HG02870 (cell line): Measurements from ENCODE around the gene DNM3.
"Not testable (repeated sequence)": the region's sequence is repeated elsewhere in the genome, so short reads cannot be mapped to it uniquely, and the experiment has no call there.

Experiments
- ATAC-seq: cut with Tn5 transposase; IDR thresholded peaks from one replicate; pipeline ENCODE4 v1.9.1; 2021; ENCODE audit warnings: mild to moderate bottlenecking, moderate library complexity; ENCODE audit not compliant: unreplicated experiment

DNM3 gene

DNA sequence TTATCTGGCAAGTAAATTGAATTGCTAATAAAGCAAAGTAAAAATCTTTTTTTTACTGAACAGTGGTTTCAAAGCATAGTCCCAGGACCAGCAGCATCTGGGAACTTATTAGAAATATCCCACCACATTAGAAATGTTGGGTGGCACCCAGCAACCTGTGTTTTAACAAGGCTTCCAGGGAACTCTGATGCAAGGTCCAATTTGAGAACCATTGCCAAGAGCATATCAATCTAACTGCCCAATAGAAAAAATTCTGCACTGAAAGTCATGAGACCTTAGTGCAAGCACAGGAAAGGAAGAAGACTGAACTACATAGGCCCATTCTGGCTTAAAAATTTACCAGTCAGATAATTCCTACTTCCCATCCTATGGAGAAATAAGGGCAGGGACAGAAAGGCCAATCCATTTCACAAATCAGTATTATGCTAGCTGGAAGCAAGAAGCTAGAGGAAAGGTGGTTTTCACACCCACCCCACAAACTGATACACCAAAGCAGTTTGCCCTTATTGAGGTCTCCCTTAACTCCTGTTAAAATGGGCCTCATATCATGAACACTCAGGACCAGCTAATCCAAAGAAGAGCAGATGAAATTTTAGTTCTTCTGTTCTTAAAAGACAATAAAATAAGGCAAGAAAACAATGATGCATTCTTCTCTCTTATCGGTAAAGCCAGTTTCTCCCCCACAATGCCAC lies 561.7 kb downstream of the DNM3 start:
- no peak for ATAC-seq

DNA sequence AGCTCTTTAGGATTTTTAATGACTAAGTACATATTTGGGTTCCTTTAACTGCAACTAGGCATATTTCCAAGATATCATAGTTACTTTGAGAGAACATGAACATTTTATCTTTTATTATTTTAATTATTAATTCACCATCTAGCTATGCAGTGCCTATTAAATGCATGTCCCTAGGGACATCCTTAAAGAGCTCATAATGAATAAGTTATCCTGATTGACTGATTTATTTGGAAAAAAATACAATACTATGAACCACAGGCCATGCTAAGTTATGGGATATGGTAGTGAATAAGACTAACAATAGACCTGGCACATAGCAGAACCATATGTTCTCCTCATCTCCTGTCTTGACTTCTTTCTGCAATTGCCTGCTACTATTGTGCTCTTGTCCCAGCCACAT lies 562.8 kb downstream of the DNM3 start:
- ATAC-seq: no peak

DNA sequence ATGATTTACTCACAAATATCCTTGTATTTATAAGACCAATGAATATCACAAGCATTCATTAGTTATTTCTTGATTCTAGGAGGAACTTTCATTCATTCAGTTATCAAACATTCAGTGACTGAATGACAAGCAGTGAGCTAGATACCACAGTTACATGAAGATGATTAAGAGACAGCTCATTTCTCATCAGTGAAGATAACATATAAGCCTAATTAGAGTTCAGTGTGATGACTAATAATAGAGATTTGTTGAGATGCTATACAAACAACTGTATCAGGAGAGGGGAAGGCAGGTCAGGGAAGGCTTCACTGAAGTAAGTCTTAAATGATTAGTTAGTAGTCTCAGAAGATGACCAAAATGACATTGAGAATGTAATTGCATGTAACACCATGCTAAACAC lies 564.6 kb downstream of the DNM3 start:
- no peak for ATAC-seq

DNA sequence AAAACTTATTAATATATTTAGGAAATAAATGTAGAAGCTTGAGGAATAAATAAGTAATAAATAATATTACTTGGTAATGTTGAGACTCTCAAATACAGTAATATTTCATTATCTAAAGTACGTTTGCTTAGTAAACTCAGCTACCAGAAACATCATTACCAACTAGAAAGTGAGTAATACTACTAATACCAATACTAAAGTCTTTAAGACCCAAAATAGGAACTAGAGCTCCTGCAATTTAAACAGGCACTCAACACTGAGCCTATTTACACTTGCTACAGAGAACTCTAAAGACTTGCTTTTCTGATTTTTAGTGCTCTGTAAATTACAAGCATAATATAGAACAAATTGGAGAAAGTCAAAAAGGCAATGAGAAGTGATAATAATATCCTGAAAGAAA lies 565.7 kb downstream of the DNM3 start:
- peak; percentile 51 for ATAC-seq

DNA sequence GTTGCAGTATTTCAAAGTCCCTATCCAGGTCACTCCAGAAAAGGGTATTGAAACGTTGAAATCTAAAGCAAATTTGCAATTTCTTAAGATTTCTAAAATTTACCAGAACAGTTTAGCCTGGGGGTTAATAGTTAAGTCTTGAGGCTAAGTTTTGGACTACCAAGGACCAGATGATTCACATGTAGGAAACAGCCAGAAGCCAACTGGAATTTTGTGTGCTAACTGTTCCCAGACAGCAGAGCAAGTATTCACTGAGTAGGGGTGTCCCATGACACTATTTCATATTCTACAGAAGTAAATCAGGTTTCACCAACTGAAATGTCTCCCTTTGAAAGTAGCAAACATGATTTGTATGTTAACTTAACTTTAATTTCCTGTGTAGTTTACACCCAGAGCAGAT lies 567.7 kb downstream of the DNM3 start:
- no peak for ATAC-seq

DNA sequence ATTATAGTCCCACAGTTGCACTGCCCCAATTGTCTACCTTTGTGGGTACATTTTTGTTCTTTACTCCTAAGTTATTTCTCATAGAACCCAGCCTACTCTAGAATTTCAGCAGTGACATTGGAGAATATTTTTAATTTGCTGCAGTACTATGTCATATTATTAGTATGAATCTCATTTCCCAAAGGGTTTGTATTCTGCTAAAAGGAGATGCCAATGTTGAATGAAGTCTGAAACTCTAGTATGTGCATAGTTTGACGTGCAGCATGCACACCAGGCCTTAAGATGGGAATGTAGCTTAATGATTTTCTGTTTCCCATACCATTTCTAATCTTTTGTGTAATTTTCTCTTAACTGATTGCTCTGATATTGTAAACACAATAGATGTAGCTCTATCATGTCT lies 568.7 kb downstream of the DNM3 start:
- no peak for ATAC-seq

DNA sequence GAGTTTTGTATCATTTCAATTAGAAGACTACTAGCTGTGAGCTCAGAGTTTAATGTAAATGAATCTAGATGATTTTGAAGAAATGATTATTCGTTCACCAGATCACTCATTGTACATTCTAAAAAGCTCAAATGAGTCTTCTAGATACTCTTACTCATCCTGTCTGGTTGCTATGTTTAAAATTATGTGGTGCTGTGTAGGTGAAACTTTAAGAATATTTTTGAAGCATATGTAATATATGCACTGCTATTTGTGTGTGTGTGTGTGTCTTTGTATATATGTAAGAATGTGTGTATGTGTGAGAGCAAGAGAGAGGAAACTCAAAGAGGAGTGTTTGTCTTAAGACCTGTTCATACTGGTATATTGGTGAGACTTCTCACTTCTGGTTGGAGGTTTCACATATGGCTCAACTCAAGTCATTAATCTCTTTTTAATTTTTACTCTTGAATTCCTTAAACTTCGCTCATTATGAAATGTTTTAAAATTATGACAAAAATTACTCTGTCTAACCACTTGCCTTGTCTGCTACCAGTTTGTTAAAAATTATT lies 570.6 kb downstream of the DNM3 start:
- no peak for ATAC-seq

DNA sequence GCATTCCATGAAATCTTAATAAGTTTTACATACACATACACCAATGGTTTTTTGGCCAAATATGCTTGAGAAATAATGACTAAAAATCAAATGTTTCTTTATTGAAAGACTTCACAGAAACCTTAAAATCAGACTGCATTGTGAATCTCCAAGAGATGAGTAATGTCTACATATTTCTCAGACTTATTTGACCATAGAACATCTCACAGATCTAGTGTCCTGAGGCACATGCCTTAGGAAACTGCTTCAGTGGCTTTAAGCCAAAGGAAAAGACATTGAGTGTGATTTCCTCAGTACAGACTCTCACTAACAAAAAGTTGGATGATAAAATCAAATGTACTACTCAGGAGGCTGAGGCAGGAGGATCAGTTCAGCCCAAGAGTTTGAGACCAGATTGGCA lies 573.0 kb downstream of the DNM3 start:
- ATAC-seq: no peak

DNA sequence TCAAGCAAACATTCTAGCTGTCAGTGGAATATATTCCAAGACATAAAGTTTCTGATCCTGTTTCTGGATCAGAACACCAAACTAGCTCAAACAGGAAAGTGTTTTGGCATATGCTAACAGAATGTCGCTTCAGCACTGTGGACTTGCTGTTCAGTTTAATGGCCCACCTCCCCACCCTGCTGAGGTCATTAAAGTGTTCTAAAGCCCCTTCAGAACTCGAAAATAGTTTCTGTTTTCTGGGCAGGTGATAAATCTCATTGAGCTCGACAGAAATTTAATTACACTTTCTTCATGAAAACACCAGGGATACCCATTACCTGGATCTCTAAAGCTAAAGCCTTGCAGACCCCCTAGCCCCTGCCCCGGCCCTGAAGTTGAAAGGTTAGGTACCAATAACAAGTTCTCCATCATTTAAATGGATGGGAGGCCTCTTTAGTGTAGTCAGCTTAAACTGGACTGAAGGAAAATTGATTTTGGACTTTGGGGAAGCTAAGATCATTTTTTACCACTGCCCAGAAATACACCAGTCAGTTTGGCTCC lies 575.3 kb downstream of the DNM3 start:
- ATAC-seq: no peak

DNA sequence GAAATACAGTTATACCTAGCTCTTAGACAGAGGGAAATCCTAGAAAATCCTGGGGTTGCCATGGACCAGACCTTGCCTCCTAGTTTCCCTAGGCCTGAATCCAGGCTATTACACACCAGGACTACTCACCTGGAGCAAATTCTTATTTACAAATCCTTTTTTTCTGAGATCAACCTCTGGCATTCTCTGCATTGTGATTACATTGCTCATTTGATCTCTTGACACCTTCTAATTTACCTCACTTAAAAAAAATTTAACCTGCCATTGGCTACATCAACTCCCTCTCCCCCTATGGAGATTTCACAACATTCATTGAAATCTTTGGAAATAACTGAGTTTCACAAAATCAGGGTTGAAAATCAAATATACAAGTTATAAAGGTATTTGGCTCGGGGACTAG lies 576.3 kb downstream of the DNM3 start:
- ATAC-seq: no peak

DNA sequence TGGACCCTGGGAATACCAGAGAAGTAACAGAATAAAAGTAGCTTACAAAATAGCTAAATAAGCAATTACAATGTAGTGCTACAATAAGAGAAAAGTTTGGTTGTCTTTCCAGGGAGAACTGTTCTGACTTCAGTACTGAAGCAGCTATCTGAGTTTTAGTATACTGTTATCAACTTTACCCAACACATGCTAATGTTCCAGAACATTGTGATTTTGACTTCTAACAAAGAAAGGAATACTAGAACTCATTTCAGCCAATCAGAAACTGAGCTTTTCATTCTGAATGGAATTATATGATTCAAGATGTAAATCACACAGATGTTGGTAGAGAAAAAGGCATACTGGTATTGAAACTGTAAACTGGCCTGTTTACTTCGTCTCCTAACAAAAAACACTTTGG lies 579.1 kb downstream of the DNM3 start, which contains the start of gene C1orf105:
Gene C1orf105, plus strand, starts transcription at position 301 of the 400 bp plus-strand sequence. CDS start 201 bp downstream, outside the sequence.
- no peak for ATAC-seq

DNA sequence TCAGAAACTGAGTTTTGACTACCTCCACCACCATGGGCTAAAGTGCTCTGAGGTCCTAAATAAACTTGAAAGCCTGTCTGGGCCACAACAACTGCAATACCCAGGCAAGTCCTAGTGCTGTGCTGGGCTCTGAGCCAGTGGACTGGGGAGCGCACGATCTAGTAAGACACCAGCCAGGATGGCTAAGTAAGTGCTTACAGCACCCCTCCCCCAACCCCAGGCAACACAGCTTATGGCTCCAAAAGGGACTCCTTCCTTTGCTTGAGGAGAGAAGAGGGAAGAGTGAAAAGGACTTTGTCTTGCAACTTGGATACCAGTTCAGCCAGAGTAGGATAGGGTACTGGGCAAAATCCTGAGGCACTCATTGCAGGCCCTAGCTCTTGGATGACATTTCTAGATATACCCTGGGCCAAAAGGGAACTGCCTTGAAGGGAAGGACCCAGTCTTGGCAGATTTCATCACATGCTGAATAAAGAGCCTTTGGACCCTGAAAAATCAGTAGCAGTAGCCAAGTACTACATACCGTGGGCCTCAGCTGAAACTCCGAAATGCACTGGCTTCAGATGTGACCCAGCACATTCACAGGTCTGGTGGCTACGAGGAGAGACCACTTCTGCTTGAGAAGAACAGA lies 580.8 kb downstream of the DNM3 start:
- no peak for ATAC-seq

DNA sequence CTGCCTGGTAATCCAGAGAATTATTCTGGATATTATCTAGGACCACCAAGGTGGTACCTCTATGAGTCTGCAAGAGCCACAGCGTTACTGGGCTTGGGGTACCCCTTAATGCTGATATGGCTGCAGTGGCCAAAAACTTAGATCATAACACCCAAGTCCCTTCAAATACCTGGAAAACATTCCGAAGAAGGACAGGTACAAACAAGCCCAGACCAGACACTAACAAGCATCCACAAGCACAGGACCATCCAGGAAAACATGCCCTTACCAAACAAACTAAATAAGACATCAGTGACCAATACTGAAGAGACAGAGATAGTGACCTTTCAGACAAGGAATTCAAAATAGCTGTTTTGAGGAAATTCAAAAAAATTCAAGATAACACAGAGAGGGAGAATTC lies 582.0 kb downstream of the DNM3 start:
- no peak for ATAC-seq

DNA sequence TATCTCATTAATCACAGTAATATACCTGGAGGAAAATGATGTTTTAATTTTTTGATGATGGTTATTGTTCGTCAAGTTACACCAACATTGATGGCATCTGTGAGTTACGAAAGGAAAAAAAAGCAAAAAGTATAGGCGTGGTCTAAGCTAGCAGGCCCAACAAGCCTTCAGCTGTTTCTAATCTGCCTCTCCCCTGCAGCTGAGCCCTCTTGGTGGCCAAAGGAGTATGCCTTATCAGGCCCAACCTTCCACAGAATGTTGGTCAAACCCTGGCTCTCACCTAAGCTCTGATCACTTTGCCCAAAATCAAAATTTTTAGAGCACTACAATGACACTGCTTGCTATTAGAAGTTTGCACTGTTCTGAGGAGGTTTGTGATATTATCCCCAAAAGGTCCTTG lies 584.0 kb downstream of the DNM3 start:
- ATAC-seq: no peak

DNA sequence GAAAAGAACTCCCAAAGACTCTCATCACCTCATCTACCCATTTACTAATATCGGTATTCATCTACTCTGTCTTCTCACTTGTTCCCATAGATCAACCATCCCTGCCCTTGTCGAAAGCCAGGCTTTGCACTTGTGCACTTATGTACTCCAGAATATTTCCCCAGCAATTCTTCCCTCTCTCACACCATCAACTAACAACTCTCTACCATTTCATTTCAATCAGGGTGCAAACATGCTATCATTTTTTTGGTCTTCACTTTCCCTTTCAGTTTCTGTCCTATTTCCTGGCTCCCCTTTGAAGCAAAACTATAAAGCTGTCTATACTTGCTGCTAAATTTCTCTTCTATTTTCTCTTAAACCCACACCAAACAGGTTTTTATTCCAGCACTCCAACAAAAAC lies 585.9 kb downstream of the DNM3 start:
- ATAC-seq: no peak

DNA sequence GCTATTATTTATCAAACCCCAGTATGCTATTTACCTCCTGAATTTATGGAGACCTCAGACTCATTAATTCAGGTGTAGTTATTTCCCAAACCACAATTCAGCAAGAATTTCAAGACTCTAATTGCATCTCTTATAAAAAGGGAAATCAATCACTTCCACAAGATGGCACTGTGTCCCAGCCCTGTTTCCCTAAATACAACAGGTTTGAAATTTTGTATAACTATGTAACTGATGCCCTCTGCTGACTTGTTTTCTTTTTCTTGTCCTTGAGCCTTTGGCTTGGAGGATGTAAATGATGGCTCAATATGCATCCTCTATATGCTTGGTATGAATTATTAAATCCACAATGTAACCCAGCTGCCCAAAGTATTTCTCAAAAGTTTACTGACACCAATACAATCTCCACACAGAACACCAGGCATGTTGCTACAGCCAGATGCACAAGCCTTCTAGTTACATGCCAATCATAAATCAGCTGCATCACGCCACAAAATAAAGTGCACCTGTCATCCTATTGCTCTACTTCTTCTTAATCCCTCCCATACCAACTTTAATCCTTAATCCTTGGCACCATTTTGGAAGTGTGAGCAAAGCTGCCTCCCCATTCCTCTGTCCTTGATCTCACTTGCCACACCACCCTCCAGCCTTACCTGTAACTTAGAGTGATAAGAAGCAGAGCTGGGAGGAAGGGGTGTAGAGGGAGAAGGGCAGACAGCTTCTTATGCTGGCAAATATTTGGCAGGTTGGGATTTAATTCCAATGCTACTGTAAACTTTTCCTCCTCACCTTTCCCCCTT lies 588.2 kb downstream of the DNM3 start:
- ATAC-seq: no peak

DNA sequence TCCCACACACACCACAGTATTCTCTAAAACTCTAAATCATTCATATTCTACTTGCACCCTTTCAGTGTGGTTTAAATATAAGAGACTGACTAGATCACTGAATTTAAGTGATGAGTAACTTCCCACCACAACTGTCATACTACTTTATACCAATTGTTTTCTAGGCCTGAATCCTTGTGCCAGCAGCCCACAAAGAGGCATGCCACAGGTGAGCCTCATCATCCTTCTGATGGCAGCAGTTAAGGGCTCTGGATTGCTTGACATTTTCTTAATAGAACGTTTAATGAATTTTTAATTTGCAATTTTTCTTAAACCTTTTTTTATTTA lies 588.8 kb downstream of the DNM3 start:
- ATAC-seq: no peak

DNA sequence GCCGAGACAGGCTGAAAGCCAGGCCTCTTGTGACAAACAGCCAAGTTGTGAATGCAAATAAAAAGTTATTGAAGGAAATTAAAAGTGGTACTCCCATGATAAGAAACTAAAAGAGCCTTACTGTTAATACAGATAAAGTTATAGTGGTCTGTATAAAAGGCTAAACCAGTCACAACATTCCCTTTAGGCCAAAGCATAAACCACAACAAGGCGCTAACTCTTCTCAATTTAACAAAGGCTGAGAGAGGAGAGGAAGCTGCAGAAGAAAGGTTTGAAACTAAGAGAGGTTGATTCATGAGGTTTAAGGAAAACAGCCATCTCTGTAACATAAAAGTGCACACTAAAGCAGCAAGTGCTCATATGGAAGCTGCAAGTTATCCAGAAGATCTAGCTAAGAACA lies 589.9 kb downstream of the DNM3 start:
- ATAC-seq: no peak

DNA sequence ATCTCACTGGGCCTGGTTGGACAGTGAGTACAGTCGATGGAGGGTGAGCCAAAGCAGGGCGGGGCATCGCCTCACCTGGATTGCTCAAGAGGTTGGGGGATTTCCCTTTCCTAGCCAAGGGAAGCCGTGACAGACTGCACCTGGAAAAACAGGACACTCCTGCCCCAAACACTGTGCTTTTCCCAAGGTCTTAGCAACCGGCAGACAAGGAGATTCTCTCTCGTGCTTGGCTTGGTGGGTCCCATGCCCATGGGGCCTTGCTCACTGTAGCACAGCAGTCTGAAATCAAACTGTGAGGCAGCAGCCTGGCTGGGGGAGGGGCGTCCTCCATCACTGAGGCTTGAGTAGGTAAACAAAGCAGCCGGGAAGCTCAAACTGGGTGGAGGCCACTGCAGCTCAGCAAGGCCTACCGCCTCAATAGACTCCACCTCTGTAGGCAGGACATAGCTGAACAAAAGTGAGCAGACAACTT lies 590.5 kb downstream of the DNM3 start:
- no peak for ATAC-seq

DNA sequence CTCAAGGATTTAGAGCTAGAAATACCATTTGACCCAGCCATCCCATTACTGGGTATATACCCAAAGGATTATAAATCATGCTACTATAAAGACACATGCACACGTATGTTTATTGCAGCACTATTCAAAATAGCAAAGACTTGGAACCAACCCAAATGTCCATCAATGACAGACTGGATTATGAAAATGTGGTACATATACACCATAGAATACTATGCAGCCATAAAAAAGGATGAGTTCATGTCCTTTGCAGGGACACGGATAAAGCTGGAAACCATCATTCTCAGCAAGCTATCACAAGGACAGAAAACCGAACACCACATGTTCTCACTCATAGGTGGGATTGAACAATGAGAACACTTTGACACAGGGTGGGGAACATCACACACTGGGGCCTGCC lies 595.9 kb downstream of the DNM3 start:
- not testable (repeated sequence) for ATAC-seq

DNA sequence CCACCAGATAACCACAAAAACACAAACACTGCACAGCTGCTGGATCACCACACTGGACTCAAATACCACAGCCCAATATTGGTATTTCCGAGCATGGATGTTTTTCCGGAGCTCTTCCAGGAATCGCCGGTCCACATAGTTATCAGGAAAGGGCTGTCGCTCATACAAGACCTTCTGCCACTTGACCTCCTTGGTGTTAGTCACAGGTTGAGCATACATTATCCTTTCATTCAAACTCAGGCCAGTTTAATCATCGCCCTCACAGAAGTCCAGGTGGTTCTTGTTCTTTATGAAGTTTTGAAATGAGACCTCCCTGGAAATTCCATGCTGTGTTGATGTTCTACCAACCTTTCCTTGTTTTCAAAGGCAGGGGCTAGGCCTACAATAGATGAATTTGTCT lies 601.1 kb downstream of the DNM3 start:
- no peak for ATAC-seq
